NCI-H2227 (cell line): ENCODE measurements around the gene KCTD12.

Experiments
- DNase-seq: peaks from one replicate; lab custom pipeline; 2025; ENCODE audit not compliant: unreplicated experiment; lab: John Stamatoyannopoulos, UW

KCTD12 gene

GRCh38 chr13:76860706-76861105 is 25.5 kb downstream of the KCTD12 start:
- DNase-seq: no peak

GRCh38 chr13:76854894-76855293 is 31.3 kb downstream of the KCTD12 start:
- DNase-seq: no peak

DNA sequence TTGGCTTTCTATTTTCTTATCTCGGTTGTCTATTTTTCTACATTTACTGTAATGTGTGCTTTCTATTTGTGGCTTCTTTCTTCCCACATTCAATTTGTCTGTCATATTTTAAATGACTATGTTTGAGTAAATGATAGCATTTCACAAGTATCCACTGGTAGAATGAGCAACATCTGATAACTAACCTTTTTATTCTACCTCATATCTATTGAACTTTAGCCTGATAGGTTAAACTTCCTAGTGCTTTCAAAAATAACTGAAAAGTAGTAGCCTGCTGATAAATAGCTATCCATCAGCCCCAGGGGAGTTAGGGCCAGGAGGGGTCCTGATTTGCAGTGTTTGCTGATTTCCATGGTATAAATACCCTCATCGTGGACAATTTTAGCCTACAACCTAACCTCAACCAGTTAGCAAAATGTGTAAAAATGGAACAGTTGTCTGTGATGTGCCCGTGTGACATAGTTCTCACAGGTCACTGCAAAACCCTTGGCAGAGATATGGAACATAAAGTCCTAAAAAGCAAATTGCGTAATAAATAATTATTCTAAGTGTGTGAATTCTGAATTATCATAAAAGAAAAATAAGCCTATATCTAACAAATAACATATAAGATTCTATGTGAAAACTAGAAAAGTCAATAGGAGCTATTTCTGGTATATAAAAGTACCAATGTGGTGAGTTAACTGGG is 32.1 kb downstream of the KCTD12 start:
- no peak for DNase-seq

GRCh38 chr13:76853481-76853880 is 32.7 kb downstream of the KCTD12 start:
- DNase-seq: no peak

- DNase-seq: no peak
Measured at GRCh38 chr13:76852986-76853385, 33.2 kb downstream of the KCTD12 start.

GRCh38 chr13:76851961-76852360 is 34.2 kb downstream of the KCTD12 start:
- no peak for DNase-seq

- DNase-seq: no peak
Measured at GRCh38 chr13:76849493-76849892, 36.7 kb downstream of the KCTD12 start.

DNA sequence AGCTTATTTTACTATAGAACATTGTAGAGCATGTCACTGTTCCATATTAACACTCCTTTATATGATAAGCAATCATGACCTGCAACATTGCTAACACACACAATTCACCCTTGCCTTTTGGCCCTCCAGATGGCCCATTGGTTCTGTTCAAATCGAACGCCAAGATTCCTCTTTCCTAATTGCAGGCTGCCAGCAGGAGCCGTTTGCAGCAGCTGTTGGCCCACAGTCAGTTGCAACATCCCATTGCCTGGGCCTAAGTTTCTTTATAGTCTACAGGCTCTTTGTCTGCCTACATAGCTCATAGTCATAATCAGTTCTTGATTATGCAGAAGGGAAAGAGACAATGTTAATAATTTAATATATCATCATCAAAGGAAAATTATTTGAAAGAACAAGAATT is 37.6 kb downstream of the KCTD12 start:
- no peak for DNase-seq

GRCh38 chr13:76846363-76846762 is 39.8 kb downstream of the KCTD12 start:
- DNase-seq: no peak

DNA sequence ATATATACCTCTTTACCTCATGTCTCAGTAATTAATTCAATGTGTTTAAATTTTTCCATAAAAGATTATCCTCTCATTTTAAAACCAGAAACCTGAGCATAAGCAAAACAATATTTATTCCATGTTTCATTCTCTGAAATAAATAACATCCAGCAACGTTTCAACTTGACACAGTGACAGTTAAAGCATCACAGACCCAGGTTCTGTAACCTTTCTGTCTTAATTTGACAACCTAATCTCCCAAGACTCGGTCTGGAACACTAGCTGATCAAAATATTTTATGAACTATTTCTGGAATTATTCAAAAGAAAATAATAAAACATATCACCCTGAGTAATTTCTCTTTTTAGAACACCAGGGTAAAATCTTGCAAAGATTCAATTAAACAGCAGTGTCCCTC is 40.3 kb downstream of the KCTD12 start:
- DNase-seq: no peak

GRCh38 chr13:76845367-76845766 is 40.8 kb downstream of the KCTD12 start:
- DNase-seq: no peak

- no peak for DNase-seq
Measured at GRCh38 chr13:76837801-76838200, 48.4 kb downstream of the KCTD12 start.

DNA sequence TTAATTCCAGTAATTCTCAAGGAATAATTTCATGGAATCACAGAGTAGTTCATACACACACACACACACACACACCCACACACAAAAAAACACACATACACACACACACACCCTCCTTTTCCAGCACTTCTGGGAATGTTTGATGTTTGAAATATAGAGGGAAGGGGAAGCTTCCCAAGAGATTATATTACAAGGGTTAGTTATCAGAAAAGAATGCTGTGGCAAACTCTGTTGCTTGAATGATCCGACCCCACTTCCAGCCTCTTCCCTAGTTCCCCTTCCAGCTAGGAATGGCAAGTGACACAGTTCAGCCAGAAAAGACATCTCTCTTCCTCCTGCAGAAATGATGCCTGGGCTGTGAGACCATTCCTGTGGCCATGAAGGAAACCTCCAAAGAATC is 49.9 kb downstream of the KCTD12 start:
- no peak for DNase-seq

- no peak for DNase-seq
Measured at GRCh38 chr13:76833441-76833954, 52.7 kb downstream of the KCTD12 start.

DNA sequence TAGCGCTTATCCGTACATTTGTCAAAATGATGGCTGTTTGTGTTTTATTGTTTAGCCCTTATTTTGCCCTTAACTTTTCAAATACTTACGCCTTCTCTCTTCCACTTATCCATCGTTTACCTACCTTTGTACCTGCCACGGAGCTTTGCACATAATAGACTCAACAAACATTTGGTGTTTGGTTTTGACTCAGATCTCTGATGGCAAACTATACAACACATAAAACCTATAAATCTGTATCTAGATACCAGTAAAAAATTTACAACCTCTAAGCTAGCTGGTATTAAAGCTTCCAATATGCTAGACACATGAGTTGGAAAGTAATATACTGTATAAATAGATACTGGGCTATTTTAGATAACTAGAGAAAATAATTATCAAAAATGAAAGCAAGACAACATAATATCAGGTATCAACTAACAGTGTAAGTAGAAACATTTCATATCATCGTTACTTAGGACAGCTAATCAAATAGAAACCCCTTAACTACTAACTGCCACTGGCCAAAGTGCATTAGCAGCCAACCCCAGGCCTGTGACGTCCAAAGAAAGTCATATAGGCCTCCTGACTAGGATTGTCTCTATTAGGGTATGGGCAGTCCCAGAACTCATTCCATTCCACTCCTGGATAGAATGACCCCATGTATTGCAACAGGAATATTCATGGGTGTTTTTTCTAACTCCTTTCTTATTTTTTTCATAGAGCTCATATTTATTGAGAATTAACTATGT is 53.8 kb downstream of the KCTD12 start:
- no peak for DNase-seq

GRCh38 chr13:76830805-76831204 is 55.4 kb downstream of the KCTD12 start:
- no peak for DNase-seq
